22Rv1 (cell line): ENCODE data around the gene GAL.

Experiments used
- H3K27ac ChIP-seq: fragments of 450-650 bp; 2 replicates; pipeline ENCODE4 v1.5.1; 2017
- ZFX ChIP-seq: fragments of 450-650 bp; IDR thresholded peaks from 2 replicates; pipeline ENCODE4 v1.6.1; 2017; ENCODE audit warnings: antibody characterized with exemption, borderline replicate concordance
- TF ChIP-seq, protein P1 (sequence below): fragments of 450-650 bp; IDR thresholded peaks from 2 replicates; pipeline ENCODE4 v1.5.1; 2017; ENCODE audit warnings: mild to moderate bottlenecking

Gene GAL

DNA sequence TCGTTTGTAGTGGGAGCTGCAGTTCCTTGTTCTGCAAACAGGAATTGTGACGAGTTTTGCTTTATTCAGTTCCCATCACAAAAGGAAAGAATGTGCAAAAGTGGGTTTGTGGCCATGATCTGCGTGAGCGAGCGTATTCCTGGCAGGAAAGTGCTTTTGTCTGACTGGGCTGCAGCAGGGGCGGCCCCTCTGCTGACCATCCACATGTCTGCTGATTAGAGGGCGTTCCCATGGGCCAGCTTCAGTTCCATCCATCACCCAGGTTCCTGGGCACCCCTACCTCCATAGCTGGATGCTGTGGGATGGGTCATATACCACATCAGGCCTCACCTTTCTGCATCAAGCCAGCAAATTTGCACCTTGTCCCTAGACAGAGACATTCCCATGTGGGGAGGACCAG is 28.9 kb upstream of the GAL start:
- H3K27ac ChIP-seq = no peak overlapping the region
- TF ChIP-seq, protein P1, sequence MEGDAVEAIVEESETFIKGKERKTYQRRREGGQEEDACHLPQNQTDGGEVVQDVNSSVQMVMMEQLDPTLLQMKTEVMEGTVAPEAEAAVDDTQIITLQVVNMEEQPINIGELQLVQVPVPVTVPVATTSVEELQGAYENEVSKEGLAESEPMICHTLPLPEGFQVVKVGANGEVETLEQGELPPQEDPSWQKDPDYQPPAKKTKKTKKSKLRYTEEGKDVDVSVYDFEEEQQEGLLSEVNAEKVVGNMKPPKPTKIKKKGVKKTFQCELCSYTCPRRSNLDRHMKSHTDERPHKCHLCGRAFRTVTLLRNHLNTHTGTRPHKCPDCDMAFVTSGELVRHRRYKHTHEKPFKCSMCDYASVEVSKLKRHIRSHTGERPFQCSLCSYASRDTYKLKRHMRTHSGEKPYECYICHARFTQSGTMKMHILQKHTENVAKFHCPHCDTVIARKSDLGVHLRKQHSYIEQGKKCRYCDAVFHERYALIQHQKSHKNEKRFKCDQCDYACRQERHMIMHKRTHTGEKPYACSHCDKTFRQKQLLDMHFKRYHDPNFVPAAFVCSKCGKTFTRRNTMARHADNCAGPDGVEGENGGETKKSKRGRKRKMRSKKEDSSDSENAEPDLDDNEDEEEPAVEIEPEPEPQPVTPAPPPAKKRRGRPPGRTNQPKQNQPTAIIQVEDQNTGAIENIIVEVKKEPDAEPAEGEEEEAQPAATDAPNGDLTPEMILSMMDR = no peak
- TF ChIP-seq ZFX = no peak

- TF ChIP-seq, protein P1 = no peak
- no peak for TF ChIP-seq ZFX
- H3K27ac ChIP-seq = no peak overlapping the region
These were observed 28.5 kb upstream of the GAL start for GRCh38 chr11:68655806-68656205.

- no peak overlapping the region for H3K27ac ChIP-seq
- TF ChIP-seq, protein P1 = no peak
- TF ChIP-seq ZFX = no peak
These were observed 27.1 kb upstream of the GAL start for GRCh38 chr11:68657021-68657780.

- no peak overlapping the region for H3K27ac ChIP-seq
- TF ChIP-seq, protein P1 = no peak
- no peak for TF ChIP-seq ZFX
These were observed 26.2 kb upstream of the GAL start for GRCh38 chr11:68658097-68658496.

GRCh38 chr11:68658661-68659060 is 25.7 kb upstream of the GAL start:
- TF ChIP-seq, protein P1 = no peak
- no peak for TF ChIP-seq ZFX
- H3K27ac ChIP-seq = no peak overlapping the region

GRCh38 chr11:68659158-68659921 is 25.0 kb upstream of the GAL start:
- no peak overlapping the region for H3K27ac ChIP-seq
- TF ChIP-seq, protein P1 = no peak
- no peak for TF ChIP-seq ZFX
